Measurements from ENCODE around the gene EPM2A.

EPM2A gene

DNA sequence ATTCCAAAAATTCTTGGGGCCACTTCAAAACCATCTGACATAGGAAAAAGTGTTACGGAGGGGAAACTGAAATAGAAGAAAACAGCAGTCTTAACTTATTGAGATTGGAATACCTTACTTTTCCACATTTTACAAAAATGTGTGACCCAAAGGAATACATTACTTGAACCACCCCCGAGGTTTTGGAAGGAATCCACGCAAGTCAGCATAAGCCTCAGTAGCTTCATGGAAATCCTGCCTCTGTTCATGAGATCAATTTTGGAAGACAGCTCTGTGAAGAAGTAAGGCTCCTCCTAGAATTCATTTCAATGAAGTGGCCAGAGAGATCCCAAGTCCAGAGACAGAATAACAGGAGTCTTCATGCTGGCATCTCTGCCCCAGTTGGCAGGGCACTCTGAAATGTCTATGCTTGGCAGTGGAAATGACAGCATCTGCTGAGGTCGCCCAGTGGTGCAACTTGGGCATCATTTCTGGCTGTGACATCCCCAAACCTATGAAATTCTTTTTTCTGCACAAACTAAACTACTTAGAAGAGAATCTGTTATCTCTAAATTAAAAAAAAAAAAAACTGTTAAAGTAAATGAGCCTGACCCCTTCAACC is 132.5 kb downstream of the EPM2A start:
- no peak for DNase-seq (ENCODE audit: low read depth)

DNA sequence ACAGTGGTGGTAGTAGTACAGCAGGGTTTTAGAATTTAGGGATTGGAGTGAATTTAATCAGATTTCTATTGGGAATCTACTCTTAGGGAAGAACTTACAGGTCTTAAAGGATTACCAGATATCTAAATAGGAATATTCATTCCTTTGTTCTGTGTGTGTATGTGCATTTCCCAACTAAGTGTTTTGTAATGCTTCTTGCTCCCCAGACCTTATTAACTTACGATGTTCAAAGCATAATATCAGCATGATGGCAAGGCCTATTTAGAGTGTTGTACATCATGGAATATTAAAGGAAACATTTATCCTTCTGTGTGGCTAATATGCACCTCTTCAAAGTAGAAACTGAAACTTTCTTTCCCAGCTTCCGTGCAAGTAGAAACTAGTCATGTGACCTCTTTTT is 133.9 kb downstream of the EPM2A start:
- no peak for DNase-seq (ENCODE audit: low read depth)

DNA sequence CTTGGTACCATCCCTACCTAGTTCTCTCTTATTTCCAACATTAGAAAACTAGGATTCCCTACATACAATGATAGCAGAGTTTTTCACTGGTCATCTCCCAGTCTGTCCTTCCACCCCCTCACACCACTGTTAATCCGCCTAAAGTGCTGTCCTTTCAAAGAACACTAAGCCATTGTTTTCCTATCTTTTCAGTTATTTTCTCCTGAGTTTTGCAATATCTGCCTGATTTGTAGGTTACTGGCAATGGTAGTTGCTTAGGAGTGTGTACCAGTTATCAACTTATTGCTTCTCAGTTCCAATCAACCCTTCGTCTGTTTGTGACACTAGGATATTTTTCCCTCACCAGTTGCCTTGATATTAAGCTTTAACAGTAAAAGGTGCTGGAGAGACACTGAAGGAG is 135.0 kb downstream of the EPM2A start:
- no peak for DNase-seq (ENCODE audit: low read depth)

DNA sequence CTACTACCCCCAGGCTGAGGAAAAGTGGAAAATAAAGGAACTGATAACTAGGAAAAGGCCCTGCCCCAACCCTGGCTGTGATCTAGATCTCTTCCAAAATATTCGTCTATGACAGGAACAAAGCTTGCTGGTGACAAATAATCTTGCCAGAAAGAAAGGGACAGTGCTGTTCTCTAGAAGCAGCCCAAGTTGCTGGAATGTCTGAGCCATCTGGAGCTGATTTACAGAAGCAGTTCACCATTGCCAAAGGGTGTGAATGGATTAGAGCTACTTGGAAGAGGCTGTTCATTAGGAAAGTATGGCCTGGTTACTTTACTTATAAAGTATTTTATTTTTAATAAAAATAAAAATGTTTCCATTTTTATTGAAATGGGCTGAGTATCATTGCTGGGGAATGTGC is 146.3 kb downstream of the EPM2A start:
- no peak for DNase-seq (ENCODE audit: low read depth)

DNA sequence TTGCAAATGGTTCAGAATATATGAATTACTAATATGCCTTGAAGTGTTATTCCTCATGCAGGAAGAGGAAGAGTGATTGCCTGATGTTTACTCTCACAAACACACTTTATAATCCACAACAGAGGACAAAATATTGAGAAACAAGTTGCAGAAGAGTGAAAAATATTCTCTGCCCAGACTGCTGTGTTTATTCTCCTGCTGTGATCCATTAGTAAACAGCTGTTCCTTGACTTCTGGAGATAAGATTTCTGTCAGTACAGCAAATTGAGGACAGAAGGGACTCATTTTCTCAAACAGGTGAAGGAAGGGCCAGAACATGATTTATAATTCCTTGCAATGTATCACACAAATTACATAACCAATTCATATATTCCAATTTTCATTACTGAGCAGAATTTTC is 148.0 kb downstream of the EPM2A start:
- no peak for DNase-seq (ENCODE audit: low read depth)

DNA sequence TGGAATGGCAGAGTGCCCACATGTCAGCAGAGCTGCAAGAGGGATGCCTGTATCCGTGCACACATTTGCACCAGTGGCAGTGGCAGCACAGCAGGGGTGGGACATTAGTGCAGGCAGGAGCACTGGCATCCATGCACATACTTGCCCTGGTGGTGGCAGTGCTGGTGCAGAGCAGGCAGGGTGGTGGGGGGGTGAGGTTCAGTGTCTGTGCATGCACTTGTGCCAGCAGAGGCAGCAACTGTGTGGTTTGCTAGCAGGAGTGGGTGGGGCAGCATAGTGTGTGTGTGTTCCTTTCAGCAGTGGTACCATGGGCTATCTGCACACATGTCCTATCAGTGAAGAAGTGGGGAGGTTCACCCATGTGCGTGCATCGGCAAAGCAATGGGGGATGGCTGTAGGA is 151.6 kb downstream of the EPM2A start:
- no peak for DNase-seq (ENCODE audit: low read depth)
